ENCODE data around the gene PRKCH. TPM values are rescaled to one million over a fixed set of nuclear protein-coding genes. Genes with fewer than 3 reads are reported as not detected.

The PRKCH gene
- polyA plus RNA-seq, 2 of the 4 experiments (the other 2 are of a cell fraction): 10.0 to 10.2 TPM

- Histone ChIP-seq H3K4me2 (0 out of 3 replicates have a peak overlapping the region, but pooled peaks have one; percentile 19), H3K4me1 (peaks cover 8% of the 10 kb centered on the region; the same call in 2 of the 3 replicates), H3K9me3 (no peaks in the 10 kb centered on the region), H3K4me3 (no peak overlapping the region), H3K27ac (peak overlapping the region in 1 of 2 experiments; percentile 40; a peak in 2 of 6 replicates)
- POLR2A ChIA-PET: no interaction called here
- WGBS (ENCODE audit: missing lambda C conversion rate): 50% methylated on average over 5 of the region's 5 CpGs
- DNase-seq (ENCODE audit: low read depth in 1 of 2, low spot score in 1 of 2): peak in 1 of 2 experiments; percentile 6
- CTCF ChIA-PET: interaction anchor here (1.0 to 1.2 kb wide), 4 partner anchors 13 to 341 kb away, joined by 3 read pairs; no protein-coding TSS in a partner anchor
- FAIRE-seq: no peak
- ATAC-seq: peak in 1 of 2 experiments; percentile 26; a peak in 2 of 6 replicates
- TF ChIP-seq USF2 (IDR thresholded peaks at IDR 0.05): no peak
- no peak for TF ChIP-seq NPAS2 (CRISPR knock-in tag; IDR thresholded peaks at IDR 0.05; ENCODE audit: borderline replicate concordance)
- no peak for TF ChIP-seq MAZ (IDR thresholded peaks at IDR 0.05; ENCODE audit: borderline replicate concordance, low read depth, low read length)
- TF ChIP-seq RCOR1 (IDR thresholded peaks at IDR 0.05; ENCODE audit: low read depth, low read length): no peak
- no peak for TF ChIP-seq PHF8 (IDR thresholded peaks at IDR 0.05; ENCODE audit: borderline replicate concordance, low read depth)
- no peak for TF ChIP-seq NFE2L2 (conservative IDR thresholded peaks at IDR 0.05; ENCODE audit: low read length)
- TF ChIP-seq NR3C1 (IDR thresholded peaks at IDR 0.05): no peak
- no peak for TF ChIP-seq PBX3 (IDR thresholded peaks at IDR 0.05)
- TF ChIP-seq RFX5 (IDR thresholded peaks at IDR 0.05): no peak
- no peak for TF ChIP-seq EP300 (IDR thresholded peaks at IDR 0.05)
- TF ChIP-seq REST (IDR thresholded peaks at IDR 0.05): no peak
- TF ChIP-seq TFCP2L1 (CRISPR knock-in tag; IDR thresholded peaks at IDR 0.05): no peak
- TF ChIP-seq FOSL2 (IDR thresholded peaks at IDR 0.05): no peak
- TF ChIP-seq FOSL2 (CRISPR knock-in tag; IDR thresholded peaks at IDR 0.05): no peak
- no peak for TF ChIP-seq TP53 (CRISPR knock-in tag; IDR thresholded peaks at IDR 0.05)
These were observed 67.7 kb downstream of the PRKCH start for GRCh38 chr14:61388976-61389576.

GRCh38 chr14:61391119-61391518, 69.7 kb downstream of the PRKCH start:
- DNase-seq (ENCODE audit: low read depth in 1 of 2, low spot score in 1 of 2): no peak
- H3K4me2 ChIP-seq: no peak overlapping the region
- 59% methylated on average over 3 of the region's 3 CpGs for WGBS (ENCODE audit: missing lambda C conversion rate)
- FAIRE-seq: no peak
- POLR2A ChIA-PET: no interaction called here
- no peak for ATAC-seq
- no peak overlapping the region for H3K27ac ChIP-seq
- peaks cover 8% of the 10 kb centered on the region; the same call in 2 of the 3 replicates for H3K4me1 ChIP-seq
- no peak overlapping the region for H3K4me3 ChIP-seq
- H3K9me3 ChIP-seq: no peaks in the 10 kb centered on the region
- CTCF ChIA-PET: no interaction called here
- no peak for TF ChIP-seq RFX5 (IDR thresholded peaks at IDR 0.05)
- TF ChIP-seq HOXB13 (CRISPR knock-in tag; IDR thresholded peaks at IDR 0.05; ENCODE audit: low read depth): no peak
- no peak for TF ChIP-seq PHF8 (IDR thresholded peaks at IDR 0.05; ENCODE audit: borderline replicate concordance, low read depth)
- TF ChIP-seq NPAS2 (CRISPR knock-in tag; IDR thresholded peaks at IDR 0.05; ENCODE audit: borderline replicate concordance): no peak
- TF ChIP-seq TP53 (CRISPR knock-in tag; IDR thresholded peaks at IDR 0.05): no peak
- no peak for TF ChIP-seq ATOH8 (CRISPR knock-in tag; IDR thresholded peaks at IDR 0.05; ENCODE audit: low read depth)
- TF ChIP-seq E2F6 (IDR thresholded peaks at IDR 0.05; ENCODE audit: borderline replicate concordance, low read depth): no peak

Measured in A549 (cell line).